Measurements from ENCODE around the gene TFG. TPM values are rescaled to one million over a fixed set of nuclear protein-coding genes. Genes with fewer than 3 reads are reported as not detected.

Gene TFG
- polyA plus RNA-seq, 10 donors: 90.0 to 112 (median 96.1) TPM

- no peak for DNase-seq
Observed at GRCh38 chr3:100748220-100748619, 38.9 kb downstream of the TFG start.

DNA sequence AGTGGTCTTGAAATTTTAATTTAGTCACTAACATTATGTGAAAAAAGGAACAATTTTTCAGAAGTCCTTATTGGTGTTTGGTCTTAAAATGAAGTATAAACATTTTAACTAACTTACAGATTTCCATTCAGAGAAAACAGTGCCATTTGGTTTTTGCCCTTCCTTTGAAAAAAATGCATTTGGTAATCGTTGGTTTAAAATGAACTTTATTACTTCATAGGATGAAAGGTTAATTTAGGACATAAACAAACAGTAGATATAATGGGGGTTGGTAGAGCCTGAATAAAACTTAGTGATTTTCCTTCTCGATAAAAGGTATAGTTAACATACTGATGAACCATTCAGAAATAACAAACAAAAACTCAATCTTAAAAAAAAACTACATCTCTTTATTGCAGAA, 39.7 kb downstream of the TFG start:
- DNase-seq: no peak

DNA sequence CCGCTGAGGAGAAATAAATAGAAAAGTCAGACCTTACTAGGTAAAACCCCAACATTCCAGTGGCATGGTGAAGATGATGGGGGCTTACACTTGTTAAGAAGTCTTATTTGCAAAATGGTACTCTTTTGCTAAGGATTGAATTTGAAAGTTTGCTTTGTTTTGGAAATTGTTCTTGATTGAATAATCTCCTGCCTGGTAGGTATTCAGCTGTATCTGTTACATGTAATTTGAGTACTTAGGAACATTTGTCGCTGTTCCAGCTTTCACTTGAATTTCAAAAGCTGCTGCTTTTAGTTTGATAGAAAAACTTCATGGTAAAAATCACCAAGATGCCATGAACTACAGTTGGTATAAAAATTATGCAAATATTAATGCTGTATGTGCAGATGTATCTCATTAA, 44.6 kb downstream of the TFG start:
- DNase-seq: no peak

- no peak for DNase-seq
Observed at GRCh38 chr3:100754563-100755334, 45.5 kb downstream of the TFG start.

DNA sequence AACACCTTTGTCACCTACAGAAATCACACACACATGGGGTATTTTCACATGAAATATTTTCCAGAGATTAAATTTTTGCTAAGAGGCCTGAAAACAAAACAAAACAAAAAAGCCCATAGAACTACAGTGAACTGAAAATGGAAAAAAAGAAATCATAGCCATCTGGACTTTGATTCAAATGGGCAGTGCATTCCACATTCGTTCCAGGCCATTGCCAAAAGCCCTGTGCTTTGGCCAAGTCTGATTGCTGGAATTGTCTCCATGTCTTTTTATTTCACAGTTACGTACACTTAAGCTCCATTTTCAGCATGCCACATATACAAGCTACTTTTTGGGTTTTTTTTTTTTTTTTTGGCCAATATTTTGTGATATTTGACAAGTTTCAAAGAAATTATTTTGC, 47.1 kb downstream of the TFG start:
- DNase-seq: peak; percentile 36 to 81 (median 81)

- DNase-seq: no peak
Observed at GRCh38 chr3:100759159-100759558, 49.9 kb downstream of the TFG start.

- peak in 2 of 3 donors; percentile 59 to 79 for DNase-seq
Observed at GRCh38 chr3:100759950-100760349, 50.7 kb downstream of the TFG start.

DNA sequence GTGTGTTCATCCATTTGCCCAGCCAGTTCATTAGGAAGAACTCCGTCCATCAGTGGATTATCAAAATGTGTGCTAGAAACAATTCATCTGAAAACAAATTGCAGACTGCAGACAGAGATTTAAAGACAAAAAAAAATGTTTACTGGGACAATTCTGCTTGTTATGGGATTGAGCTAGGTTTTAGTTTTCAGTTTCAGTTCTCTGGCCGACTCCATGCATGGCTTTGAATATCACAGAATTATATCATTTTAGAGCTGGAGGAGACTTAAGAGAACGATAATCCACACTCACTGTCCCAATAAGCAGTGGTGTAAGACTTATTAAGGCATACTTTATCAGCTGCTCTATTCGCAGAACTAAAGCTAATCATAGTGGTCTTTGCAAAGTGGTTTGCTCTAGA, 51.1 kb downstream of the TFG start:
- DNase-seq: no peak

GRCh38 chr3:100761211-100761942, 52.1 kb downstream of the TFG start:
- DNase-seq: no peak

DNA sequence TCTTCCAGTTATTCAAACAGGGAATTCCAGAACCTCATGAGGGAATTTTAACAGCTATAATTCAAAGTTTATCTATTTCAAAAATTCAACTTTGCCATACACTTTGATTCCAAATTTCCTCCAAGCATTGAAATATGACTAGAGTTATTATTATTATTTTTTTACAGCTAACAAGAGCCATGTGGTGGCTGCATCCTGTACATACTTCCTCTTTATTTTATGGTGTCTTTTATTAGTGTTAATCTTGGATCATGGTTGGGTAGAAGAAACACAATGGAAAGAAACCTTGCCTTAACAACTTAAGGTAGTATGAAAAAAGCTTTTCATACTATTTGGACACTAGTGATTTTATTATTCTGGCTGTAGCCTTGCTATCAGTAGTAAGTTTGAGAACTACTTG, 52.7 kb downstream of the TFG start:
- no peak for DNase-seq

DNA sequence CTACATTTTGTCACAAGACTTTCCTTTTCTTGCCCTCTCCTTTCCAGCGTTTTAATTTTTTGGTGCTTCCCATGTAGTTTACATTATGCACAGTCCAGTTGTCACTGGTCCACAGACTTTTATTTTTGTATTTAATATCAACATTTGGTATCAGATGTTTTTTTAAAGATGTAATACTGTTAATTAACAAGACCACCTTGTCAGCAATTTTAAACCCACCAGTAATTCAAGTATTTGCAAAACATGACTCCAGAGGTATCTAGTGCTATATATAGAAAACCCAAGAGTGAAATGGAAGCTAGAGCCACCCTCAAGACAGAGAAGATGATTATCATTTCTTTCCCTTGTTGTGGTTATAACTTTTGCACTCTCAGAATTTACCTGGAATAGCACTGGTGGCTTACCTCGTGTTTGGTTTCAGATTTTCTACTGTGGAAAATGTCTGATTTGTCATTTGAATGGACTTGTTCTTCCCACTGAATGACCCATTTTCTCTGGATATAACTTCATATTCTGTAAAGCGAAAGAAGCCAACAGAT, 56.2 kb downstream of the TFG start:
- DNase-seq: no peak

DNA sequence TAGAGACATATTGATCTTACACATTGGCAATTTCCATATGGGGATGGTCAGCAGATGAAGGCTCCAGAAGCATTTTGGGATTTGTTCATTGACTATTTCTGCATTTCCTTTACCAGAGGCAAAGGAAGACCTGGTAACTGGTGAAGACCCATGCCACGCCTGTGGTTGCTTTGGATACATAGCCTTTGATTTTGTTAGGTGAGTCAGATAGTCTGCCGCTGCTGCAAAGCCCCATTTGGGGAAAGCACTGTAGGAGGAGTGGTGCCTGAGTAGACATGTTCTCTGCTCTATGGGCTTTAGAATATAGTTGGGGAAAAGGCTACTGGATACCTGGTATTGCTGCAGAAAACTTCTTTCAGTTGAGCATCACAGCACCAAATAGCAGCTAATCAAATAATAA, 56.8 kb downstream of the TFG start:
- no peak for DNase-seq

DNA sequence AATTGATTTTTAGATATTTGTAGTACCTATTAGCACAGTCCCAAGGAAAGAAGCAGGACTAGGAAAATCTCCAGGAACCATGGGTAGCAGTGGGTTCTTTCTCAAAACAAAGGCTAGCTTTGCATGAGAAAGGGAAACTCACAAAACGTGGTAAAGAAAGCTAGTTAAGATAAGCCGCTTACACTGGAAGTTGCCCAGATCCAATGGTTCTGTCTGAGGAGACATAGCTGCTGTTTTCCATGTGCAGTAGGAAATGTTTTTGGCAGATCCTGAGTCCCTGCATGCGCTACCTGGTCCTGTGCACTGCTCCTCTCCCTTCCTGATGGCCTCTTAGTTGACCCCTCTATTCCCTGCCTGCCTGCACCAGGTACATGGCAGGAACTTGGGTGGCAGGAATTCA, 60.4 kb downstream of the TFG start:
- DNase-seq: no peak

DNA sequence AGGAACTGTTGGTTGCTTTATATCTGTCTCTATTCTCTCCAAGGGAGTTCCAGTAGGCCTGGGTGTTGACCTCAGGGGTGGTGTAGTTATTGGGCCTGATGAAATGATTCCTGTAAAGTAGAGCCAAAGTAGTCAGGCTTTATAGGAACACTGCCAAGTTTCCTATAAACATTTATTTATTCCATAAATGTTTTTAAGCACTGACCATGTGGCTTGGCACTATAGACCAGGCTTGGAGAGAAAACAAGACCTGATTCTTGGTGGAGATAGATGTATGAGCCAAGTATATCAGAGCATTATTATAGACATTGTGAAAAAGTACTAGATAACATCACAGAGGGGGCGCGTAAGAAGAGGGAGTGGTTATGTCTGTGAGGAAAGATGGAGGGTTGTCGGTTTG, 65.9 kb downstream of the TFG start:
- no peak for DNase-seq

GRCh38 chr3:100775669-100776068, 66.4 kb downstream of the TFG start:
- DNase-seq: no peak

DNA sequence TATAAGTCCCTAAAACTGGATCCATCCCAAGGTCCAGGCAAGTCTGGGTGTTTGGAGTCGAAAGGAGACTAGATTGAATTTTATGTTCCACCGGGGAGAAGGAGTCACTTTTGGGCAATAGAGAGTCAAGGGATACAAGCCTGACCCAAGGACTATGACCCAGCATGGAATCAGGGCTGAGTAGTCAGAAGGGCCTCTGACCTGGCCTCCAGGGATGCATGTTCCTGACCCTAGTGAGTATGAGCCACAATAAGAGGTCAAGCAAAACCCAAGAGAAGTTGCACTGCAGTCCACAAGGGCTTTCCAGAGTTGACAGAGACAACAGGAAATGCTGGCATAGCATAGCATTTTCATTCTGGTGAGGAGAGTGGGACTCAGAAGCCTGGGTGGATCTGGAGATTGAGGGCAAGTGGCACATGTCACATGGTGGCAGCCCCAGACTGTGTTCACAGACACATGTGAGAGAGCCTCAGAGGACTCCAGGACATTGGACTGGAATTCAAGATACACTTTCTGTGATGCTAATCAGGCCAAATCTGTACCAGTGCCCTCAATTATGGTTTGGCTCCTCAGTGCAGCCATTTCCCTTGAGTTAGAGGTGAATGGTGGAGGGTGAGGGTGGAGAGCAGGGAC, 66.9 kb downstream of the TFG start:
- no peak for DNase-seq

DNA sequence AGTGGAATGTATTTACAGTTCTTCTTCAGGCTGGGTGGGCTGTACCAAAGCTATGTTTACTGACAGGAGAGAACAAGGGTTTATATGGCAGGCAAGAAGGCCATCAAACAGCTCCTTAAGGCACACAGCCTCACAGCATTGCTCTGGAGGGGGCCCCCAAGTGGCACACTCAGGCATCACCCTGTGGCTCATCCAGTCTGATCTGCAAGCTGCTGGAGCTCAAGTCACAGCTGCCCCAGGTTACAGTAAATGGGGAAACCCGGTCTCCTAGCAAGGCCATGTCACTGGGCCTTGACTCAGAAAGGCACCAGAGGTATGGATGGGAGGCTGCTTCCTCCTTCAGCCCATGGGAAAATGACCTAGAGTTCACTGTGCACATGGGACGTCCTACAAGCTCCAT, 67.5 kb downstream of the TFG start:
- no peak for DNase-seq

DNA sequence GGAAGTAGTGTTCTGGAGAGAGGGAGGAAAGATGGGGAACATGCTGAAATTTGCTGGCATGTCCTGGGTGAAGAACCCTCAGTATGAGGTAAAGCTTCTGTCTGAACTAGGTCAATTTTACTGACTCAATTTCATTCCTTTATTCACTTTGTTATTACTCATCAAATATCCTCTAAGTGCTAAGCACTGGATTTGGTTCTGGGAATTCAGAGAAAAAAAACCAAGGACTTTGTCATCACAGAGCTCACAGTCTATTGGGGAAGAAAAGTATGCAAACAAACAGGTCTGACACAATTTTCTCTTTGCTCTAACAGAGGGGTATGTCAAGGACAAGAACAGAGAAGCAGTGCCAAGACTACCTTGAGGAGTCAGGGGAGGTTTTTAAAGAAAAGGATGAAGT, 68.0 kb downstream of the TFG start:
- no peak for DNase-seq

DNA sequence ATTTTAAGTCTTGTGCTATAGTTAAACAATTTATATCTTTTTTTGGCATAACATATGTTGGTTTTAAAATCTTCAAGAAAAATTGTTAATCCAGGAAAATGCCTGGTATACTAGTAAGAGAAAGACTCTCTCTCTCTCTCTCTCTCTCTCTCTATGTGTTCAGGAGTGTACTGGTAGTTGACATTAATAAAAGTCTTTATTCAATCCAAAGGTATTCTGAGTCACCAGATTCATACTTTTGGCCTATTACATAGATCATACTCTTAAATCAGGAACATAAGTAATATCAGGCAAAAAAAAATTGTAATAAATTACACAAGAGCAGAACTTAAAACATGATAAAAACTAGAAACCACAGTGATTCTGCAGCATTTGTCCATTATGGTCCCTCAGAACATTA, 70.2 kb downstream of the TFG start:
- no peak for DNase-seq

- no peak for DNase-seq
Observed at GRCh38 chr3:100780071-100780622, 70.9 kb downstream of the TFG start.

DNA sequence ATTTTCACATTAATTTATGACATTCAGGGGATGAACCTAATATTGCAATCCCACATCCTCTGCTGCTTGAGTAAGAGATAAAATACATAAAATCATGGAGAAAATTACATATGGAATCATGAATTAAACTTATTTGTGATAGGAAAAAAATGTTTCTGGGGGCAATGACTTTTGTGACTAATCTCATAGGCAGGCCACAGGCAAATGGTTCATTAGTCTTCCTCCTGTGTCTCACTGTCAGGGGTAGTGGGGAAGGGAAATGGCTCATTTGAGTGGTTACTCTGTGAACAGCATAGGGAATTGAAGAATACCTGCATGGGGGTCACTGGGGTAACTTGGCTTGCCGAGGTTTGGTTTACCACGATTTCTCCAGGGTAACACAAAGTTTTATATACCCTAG, 72.0 kb downstream of the TFG start:
- DNase-seq: no peak

DNA sequence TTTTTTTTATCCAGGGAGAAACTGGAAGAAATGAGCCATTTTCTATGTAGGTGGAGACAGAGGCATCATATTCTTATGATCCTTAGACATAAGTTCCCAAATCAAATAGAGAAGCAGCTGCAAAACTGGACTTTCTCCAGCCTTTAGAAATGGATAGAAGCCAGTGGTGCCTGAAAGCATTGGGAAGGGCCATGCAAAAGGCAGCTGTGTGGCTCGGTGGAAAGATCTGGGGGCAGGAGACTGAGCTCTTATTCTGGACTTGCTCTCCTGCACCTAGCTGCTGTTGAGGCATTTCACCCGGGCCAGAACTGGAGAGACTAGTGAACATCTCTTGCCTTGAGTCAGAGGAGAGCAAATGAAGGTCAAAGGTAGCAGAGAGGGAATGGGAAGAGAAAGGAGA, 73.1 kb downstream of the TFG start:
- peak; percentile 73 to 90 (median 78) for DNase-seq

Measured in muscle of back (tissue), 11 donors.